Stimulated activated CD8-positive, alpha-beta memory T cell treated with anti-CD3 and anti-CD28 coated beads, Interleukin-4, amount 100 ng/mL, for 1 hour (primary cell): ENCODE data around the gene PISD.
"Not testable (repeated sequence)": the region's sequence is repeated elsewhere in the genome, so short reads cannot be mapped to it uniquely, and the experiment has no call there.

Source experiments
- DNase-seq, 2 donors: peaks; one replicate each; pipeline ENCODE4 v3.0.0-alpha.2; 2020; ENCODE audit warnings: low read depth in 2 of 2, low spot score in 1 of 2

PISD gene

GRCh38 chr22:31610611-31611010, 51.4 kb downstream of the PISD start:
- no peak for DNase-seq

- DNase-seq, result no peak
Measured at GRCh38 chr22:31609716-31610115, 52.3 kb downstream of the PISD start.

- no peak for DNase-seq
Measured at GRCh38 chr22:31607696-31608095, 54.3 kb downstream of the PISD start.

- no peak for DNase-seq
Measured at GRCh38 chr22:31605851-31606585, 56.0 kb downstream of the PISD start.

- no peak for DNase-seq
Measured at GRCh38 chr22:31604746-31605705, 57.0 kb downstream of the PISD start.

- DNase-seq, result no peak
Measured at GRCh38 chr22:31604137-31604705, 57.8 kb downstream of the PISD start.

GRCh38 chr22:31603574-31603973, 58.4 kb downstream of the PISD start:
- DNase-seq, result no peak

GRCh38 chr22:31603081-31603525, 58.9 kb downstream of the PISD start:
- DNase-seq, result no peak

- DNase-seq, result no peak
Measured at GRCh38 chr22:31602259-31602952, 59.6 kb downstream of the PISD start.

GRCh38 chr22:31595271-31595670, 66.7 kb downstream of the PISD start:
- DNase-seq, result no peak

GRCh38 chr22:31590161-31590560, 71.9 kb downstream of the PISD start:
- not testable (repeated sequence) for DNase-seq

GRCh38 chr22:31588970-31589675, 72.9 kb downstream of the PISD start:
- no peak for DNase-seq

- DNase-seq, result no peak
Measured at GRCh38 chr22:31586137-31586920, 75.7 kb downstream of the PISD start.

GRCh38 chr22:31585161-31585859, 76.7 kb downstream of the PISD start:
- DNase-seq, result no peak

GRCh38 chr22:31584804-31585160, 77.2 kb downstream of the PISD start:
- no peak for DNase-seq

GRCh38 chr22:31583861-31584485, 78.0 kb downstream of the PISD start:
- no peak for DNase-seq

GRCh38 chr22:31579835-31580242, 82.2 kb downstream of the PISD start:
- no peak for DNase-seq

- no peak for DNase-seq
Measured at GRCh38 chr22:31578171-31578570, 83.8 kb downstream of the PISD start.

- no peak for DNase-seq
Measured at GRCh38 chr22:31577711-31578110, 84.3 kb downstream of the PISD start.
